Erythroblast (primary cell): ENCODE results near the gene RRBP1.

ENCODE experiments used
- DNase-seq, 2 experiments: peaks; one replicate each; lab custom pipeline; 2025; lab: John Stamatoyannopoulos, UW
- GATA1 ChIP-seq: IDR thresholded peaks from 2 replicates; pipeline ENCODE4 v1.6.1; 2011; ENCODE audit warnings: low read depth, mild to moderate bottlenecking, control low read depth, low read length, moderate library complexity
- POLR2A ChIP-seq: IDR thresholded peaks from 2 replicates; pipeline ENCODE4 v1.6.1; 2011; ENCODE audit warnings: mild to moderate bottlenecking, low read length

Gene RRBP1

GRCh38 chr20:17619351-17620093 is 62.5 kb downstream of the RRBP1 start:
- DNase-seq: no peak
- TF ChIP-seq POLR2A: no peak
- TF ChIP-seq GATA1: no peak

- no peak for DNase-seq
- TF ChIP-seq POLR2A (no peak), GATA1 (no peak)
Measured at GRCh38 chr20:17618673-17619013, 63.4 kb downstream of the RRBP1 start.

- DNase-seq: no peak
- TF ChIP-seq POLR2A: no peak
Measured at GRCh38 chr20:17617868-17618672, 64.0 kb downstream of the RRBP1 start.

GRCh38 chr20:17617212-17617867 is 64.7 kb downstream of the RRBP1 start:
- TF ChIP-seq GATA1 (no peak), POLR2A (no peak)
- DNase-seq: peak; percentile 56 to 73

- DNase-seq: no peak
- TF ChIP-seq GATA1 (no peak), POLR2A (no peak)
Measured at GRCh38 chr20:17616480-17617211, 65.4 kb downstream of the RRBP1 start.

GRCh38 chr20:17615645-17616479 is 66.2 kb downstream of the RRBP1 start:
- DNase-seq: no peak
- TF ChIP-seq POLR2A: no peak
- no peak for TF ChIP-seq GATA1

- DNase-seq: no peak
- TF ChIP-seq GATA1: no peak
Measured at GRCh38 chr20:17614812-17615644, 67.0 kb downstream of the RRBP1 start.

- TF ChIP-seq GATA1: no peak
- TF ChIP-seq POLR2A: no peak
- DNase-seq: no peak
Measured at GRCh38 chr20:17614176-17614811, 67.7 kb downstream of the RRBP1 start.

GRCh38 chr20:17613328-17614175 is 68.5 kb downstream of the RRBP1 start:
- TF ChIP-seq POLR2A: no peak
- TF ChIP-seq GATA1: no peak
- DNase-seq: no peak

GRCh38 chr20:17612992-17613327 is 69.1 kb downstream of the RRBP1 start:
- TF ChIP-seq GATA1: no peak
- no peak for TF ChIP-seq POLR2A
- no peak for DNase-seq

GRCh38 chr20:17612287-17612991 is 69.6 kb downstream of the RRBP1 start:
- TF ChIP-seq GATA1: no peak
- DNase-seq: no peak
